ENCODE results near the gene ZNF181.
"Not testable (repeated sequence)": the region's sequence is repeated elsewhere in the genome, so short reads cannot be mapped to it uniquely, and the experiment has no call there.

Gene ZNF181

DNA sequence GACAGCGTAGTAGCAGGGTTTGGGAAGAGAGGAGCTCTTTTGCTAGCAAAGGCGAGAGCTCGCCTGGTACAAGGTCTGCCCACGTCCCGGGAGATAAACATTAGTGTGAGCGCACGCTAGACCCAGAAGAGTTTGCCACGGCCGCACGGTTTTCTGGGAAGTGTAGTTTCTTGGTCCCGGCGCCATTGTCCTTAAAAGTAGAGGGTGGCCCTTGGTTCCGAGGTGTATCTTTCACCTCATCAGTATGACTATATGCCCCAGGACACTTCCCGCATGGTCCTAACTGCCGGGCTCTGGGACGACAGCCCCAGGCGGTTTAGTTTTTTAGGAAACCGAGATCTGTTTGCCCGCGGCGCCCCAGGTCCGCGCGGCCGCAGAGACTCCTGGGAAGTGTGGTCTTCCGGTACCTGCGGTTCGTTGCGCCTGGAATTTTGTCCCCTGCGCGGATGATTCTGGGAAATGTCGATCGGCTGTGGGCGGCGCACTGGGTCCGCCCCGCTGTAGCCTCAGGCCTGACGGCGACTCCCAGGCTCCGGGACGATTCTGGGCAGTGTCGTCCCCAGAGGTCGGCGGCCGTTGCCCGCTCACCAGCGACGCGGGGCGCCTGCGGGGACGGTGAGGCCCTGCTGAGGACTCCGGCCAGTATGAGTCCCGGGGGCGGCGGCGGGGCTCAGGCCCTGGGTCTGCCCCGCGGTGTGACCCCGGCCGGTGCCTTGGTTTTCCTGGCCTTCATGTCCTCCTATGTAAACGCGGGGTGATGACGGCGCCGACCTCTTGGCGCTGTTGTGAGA, at the start of gene ZNF181:
Gene ZNF181 (plus strand): TSS at position 498 of the 791 bp plus-strand sequence. CDS start 795 bp downstream, outside the sequence.
- DNase-seq: peak; percentile 88

GRCh38 chr19:34685266-34685665, 48.8 kb upstream of the ZNF181 start:
- not testable (repeated sequence) for DNase-seq

- DNase-seq: no peak
These were observed 47.6 kb upstream of the ZNF181 start for GRCh38 chr19:34686455-34686854.

GRCh38 chr19:34687348-34687747, 46.7 kb upstream of the ZNF181 start:
- DNase-seq: no peak

DNA sequence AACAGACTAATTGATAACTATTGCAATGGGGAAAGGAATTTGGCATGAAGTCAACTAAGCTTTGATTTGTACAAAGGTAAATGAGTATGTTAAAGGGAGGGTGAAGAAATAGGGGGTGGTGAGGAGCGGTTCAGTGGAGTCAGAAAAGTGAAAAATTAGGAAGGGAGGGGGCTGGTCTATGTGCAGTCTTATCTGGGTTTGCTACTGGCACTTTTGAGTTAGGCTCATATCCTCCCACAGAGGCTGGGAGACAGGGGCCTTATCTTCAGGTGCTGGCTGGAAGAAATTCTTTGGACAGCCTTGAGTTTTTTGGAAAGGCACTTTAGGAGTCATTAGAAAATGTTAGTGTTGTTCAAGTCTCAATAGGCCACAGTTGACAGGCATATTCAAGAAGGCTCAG, 45.5 kb upstream of the ZNF181 start:
- DNase-seq: no peak

GRCh38 chr19:34690372-34690771, 43.7 kb upstream of the ZNF181 start:
- no peak for DNase-seq

- no peak for DNase-seq
These were observed 41.5 kb upstream of the ZNF181 start for GRCh38 chr19:34692549-34692948.

DNA sequence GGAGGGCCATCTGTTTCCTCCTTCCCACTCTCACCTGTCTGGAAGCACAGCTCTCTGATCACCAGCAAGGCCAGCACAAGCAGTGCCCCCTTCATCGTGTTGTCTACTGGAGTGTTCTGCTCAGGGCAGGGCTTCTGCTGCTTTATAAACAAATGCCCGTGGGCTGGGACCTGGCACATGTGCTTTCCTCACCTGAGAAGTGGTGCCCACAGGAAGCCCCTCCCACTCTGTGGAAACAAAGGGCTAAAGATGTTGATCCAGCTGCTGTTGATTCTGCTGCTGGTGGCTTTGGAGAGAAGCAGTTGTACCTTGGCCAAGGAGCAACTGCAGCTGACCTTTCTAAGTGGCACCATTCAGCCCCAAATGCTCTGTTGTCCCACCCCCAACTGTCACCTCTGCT, 26.4 kb upstream of the ZNF181 start:
- DNase-seq: no peak

GRCh38 chr19:34711890-34712289, 22.2 kb upstream of the ZNF181 start:
- DNase-seq: no peak

GRCh38 chr19:34712395-34713261, 21.4 kb upstream of the ZNF181 start:
- peak; percentile 66 for DNase-seq

DNA sequence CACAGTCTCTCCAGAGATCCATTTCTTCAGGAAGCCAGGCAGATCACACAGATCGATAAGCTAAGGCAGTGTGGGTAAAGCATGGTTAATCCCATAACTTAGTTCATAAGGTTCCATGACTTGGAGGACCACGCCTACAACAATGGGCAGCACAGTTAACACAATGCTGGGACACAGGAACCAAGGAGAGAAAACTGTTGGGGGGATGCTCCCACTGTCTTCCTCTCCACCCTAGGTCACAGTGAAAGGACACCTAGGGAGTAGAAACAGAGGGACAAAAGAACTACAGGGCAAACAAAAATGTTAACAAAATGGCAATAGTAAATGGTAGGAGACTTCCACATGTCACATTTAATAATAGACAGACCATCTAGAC, 20.8 kb upstream of the ZNF181 start:
- DNase-seq: no peak

DNA sequence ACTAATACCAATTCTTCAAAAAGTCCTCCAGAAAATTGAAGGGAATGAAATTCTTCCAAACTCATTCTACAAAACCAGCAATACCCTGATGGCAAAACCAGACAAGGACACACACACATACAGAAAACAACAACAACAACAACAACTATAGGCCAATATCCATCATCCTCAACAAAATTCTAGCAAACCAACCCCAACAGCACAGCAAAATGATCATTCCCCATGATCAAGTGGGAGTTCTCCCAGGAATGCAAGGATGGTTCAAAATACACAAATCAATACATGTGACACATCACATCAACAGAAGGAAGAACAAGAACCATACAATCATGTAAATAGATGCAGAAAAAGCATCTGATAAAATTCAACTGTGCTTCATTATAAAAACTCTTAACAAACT, 18.7 kb upstream of the ZNF181 start:
- no peak for DNase-seq

DNA sequence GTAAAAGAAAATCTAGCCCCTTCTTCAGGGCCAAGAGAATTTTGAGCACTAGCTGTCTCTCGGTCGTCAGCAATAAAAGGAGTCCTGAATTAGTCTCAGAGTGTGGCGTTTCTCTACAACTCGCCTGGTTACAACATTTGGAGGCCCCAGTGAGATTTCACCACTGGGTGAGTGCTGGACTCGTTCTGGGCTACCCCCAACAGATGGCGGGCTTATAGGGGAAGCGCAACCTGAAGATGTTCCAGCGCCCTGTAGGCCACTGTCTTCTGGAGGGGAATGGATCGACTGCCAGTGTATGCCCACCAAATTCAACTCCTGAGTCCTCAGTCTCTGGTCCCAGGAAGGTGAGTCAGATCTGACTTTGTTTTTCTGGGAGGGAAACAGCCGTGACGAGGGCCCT, 11.7 kb upstream of the ZNF181 start:
- DNase-seq: no peak

DNA sequence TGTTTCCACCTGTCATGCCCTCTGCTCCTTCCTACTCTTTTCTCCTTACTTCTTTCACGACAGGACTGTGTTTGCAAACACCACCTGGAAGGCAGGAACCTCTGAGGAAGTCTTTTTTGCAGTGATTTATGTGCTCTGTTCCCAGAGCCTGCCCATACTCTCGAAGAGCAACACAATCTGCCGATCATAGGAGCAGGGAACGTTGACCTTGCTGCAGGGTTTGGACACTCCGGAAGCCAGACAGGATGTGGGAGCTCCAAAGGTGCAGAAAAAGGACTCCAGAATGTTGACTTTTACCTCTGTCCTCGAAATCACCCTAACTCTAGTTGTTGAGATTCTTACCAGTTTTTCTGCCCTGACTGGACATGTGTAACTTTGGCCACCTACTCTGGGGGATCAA, 8.6 kb upstream of the ZNF181 start:
- no peak for DNase-seq

GRCh38 chr19:34731019-34731829, 2.8 kb upstream of the ZNF181 start:
- DNase-seq: no peak

DNA sequence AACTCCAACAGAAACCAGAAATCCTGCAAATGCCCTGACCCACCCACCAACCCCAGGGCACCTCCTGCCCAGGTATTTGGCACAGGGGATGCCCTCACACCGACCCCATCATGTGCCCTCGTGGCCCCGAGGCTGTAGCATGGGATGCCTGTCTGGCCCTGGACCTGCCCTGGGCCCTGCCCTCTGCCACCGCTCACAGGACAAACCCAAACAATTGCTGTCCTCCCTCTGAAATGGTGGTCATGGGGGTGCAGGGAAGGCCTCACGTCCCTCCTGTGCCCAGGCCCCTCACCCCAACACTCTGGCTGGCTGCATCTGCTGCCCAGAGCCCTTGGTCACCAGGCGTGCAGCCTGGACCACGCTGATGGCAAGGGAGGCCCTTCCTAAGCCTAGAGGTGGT, 2.1 kb upstream of the ZNF181 start:
- no peak for DNase-seq

DNA sequence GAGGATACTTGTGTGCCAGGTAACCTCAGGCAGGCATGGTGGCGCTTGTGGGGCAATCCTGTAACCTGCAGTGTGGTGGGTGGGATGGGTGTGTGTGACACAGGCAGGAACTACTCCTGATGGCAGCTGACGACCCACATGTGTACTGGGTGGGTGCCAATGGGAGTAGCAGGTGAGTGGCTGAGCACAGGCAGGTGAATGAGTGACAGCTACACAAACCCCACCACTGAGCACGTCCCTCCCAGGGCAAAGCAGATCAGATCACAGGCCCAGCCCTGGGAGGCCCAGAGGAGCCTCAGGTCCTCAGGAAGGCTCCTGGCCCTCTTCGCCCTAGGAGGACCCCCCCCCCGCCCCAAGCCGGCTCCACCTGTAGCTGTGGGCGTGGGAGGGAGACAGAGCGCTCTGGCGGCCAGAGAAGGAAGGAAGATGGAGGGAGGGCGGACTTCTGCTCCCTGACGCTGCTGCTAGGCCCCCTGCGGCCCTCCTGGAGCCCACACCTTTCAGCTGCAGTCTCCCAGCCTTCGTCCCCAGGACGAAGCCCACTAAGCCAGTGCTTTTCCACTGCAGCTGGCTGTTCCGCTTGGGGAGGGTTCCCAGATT, 1.3 kb upstream of the ZNF181 start:
- DNase-seq: no peak

- no peak for DNase-seq
These were observed 737 bp upstream of the ZNF181 start for GRCh38 chr19:34733266-34733745.

- peak; percentile 55 for DNase-seq
These were observed 577 bp downstream of the ZNF181 start for GRCh38 chr19:34734537-34735103.

DNA sequence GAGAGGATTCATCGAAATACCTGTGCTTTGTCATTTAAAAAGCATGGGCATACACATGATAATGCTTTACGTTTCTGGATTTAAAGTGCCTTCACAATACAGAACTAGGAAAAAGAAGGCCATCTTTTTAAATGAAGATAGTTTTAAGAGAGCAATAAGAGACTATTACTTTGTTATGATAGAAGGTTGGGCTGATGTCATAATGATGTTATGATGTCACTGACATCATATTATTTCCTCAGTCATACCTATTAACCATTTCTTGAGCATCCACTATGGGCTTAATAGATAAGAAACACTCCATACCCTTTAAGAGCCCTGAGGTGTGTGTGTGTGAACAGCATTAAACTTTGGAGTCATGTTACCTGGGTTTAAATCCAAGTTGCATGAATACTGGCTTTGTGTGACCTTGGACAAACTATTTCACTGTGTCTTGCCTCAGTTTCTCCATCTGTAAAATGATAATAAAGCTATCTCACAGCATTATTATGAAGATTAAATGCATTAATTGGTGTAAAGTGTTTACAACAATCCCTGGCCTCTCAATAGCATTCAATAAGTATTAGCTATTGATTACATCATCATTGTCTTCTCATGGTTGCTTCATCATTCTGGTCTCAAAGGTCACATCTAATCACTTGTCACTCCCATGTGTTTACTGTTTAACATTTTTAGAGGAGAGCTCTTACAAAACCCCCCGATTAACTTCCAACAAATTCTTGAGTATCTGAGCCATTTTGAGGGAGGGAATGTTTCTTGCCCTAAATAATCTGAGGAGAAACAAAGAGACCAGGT, 11.1 kb downstream of the ZNF181 start:
- DNase-seq: no peak

- no peak for DNase-seq
These were observed 23.4 kb downstream of the ZNF181 start for GRCh38 chr19:34757441-34757840.
